ENCODE data around the gene ENOX1. TPM values are rescaled to one million over a fixed set of nuclear protein-coding genes. Genes with fewer than 3 reads are reported as not detected.
A peak's percentile ranks its signal among the peaks of the same experiment; 100 is the strongest.

The ENOX1 gene
- total and polyA plus RNA-seq, 4 donors, result 0.33 to 7.7 (median 1.1) TPM

DNA sequence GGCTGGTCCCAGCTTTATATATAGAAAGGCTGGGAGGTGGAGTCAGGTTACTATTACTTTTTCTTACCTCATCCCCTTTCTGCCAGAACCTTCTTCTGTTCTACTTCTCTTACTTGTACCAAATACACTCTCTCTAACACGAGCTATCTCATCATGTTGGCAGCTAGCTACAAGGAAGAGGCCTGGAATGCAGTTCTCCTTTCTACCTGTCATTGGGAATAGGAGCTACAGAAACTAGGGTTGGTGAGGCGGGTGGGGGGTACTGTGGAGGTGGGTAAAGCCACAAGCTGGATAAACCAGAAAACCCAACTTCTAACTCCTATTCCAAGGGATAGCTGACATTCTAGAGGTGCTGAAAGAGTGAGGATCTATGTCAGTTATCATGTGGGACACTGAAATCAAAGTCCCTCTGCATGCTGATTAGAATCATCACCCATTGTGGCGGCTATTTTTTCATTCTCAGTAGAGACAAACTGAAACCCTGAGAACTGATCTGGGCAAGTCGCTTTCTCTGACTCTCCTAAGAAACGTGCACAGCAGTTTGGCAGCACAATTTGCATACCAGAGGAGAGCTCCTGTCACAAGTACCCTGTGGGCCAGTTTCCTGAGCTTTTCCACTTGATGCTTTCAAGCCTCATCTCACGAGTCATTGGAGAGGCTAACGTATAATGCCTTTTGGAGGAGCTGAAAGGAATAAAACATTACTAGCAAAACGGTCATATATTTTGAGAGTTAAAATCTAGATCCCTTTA is 358.1 kb downstream of the ENOX1 start:
- TF ChIP-seq, protein P1, sequence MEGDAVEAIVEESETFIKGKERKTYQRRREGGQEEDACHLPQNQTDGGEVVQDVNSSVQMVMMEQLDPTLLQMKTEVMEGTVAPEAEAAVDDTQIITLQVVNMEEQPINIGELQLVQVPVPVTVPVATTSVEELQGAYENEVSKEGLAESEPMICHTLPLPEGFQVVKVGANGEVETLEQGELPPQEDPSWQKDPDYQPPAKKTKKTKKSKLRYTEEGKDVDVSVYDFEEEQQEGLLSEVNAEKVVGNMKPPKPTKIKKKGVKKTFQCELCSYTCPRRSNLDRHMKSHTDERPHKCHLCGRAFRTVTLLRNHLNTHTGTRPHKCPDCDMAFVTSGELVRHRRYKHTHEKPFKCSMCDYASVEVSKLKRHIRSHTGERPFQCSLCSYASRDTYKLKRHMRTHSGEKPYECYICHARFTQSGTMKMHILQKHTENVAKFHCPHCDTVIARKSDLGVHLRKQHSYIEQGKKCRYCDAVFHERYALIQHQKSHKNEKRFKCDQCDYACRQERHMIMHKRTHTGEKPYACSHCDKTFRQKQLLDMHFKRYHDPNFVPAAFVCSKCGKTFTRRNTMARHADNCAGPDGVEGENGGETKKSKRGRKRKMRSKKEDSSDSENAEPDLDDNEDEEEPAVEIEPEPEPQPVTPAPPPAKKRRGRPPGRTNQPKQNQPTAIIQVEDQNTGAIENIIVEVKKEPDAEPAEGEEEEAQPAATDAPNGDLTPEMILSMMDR (IDR thresholded peaks at IDR 0.05; ENCODE audit: control extremely low read depth, extremely low read depth), result no peak
- H3K27me3 ChIP-seq (ENCODE audit: control insufficient read depth in 3 of 3, insufficient read depth in 3 of 3, low read length in 2 of 3), result no peaks in the 10 kb centered on the region
- H3K4me1 ChIP-seq (ENCODE audit: control insufficient read depth in 5 of 5, insufficient read depth in 5 of 5, low read length in 5 of 5), result peaks cover 0 to 9% (median 2%) of the 10 kb centered on the region in 5 donors
- 64 to 81% methylated on average over 8 of the region's 8 CpGs for WGBS, 2 donors
- H3K36me3 ChIP-seq (ENCODE audit: control insufficient read depth in 4 of 4, insufficient read depth in 4 of 4, low read length in 4 of 4), result no peaks in the 10 kb centered on the region
- no peak overlapping the region for H3K27ac ChIP-seq (ENCODE audit: low read depth in 1 of 2, low read length in 1 of 2)
- no peak for ATAC-seq (ENCODE audit: insufficient read depth, low FRiP score)
- peak; percentile 19 to 54 (median 20) for DNase-seq
- H3K9ac ChIP-seq (ENCODE audit: insufficient read depth in 1 of 2, low read length in 2 of 2), result no peak overlapping the region
- no peak overlapping the region for H3K4me3 ChIP-seq
- H3K9me3 ChIP-seq (ENCODE audit: control insufficient read depth in 4 of 4, insufficient read depth in 3 of 4, low read length in 3 of 4), result no peaks in the 10 kb centered on the region

DNA sequence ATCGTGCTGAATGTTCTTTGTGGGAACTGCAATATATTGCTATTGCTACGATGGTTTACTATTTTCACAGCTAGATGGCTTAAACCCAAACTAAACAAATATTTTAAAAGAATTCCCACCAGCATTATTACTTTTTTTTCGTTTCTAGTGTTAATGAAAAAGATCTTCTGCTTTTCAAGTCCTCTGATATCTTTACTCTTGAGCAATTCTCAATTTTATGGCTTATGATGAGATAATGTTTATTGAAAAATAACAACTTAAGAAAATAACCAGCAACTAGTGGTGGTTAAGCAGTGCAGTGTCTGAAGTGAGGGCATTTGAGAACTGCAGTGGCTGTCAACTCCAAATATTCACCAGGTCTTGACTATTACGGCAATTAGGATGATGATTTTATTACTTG is 360.4 kb downstream of the ENOX1 start:
- ATAC-seq (ENCODE audit: insufficient read depth, low FRiP score), result no peak
- peak in 2 of 3 donors; percentile 22 to 38 for DNase-seq
- Histone ChIP-seq H3K9ac (ENCODE audit: insufficient read depth in 1 of 2, low read length in 2 of 2) (no peak overlapping the region), H3K36me3 (ENCODE audit: control insufficient read depth in 4 of 4, insufficient read depth in 4 of 4, low read length in 4 of 4) (no peaks in the 10 kb centered on the region), H3K4me1 (ENCODE audit: control insufficient read depth in 5 of 5, insufficient read depth in 5 of 5, low read length in 5 of 5) (peaks cover 0 to 13% (median 3%) of the 10 kb centered on the region in 5 donors), H3K4me3 (no peak overlapping the region), H3K27ac (ENCODE audit: low read depth in 1 of 2, low read length in 1 of 2) (no peak overlapping the region), H3K9me3 (ENCODE audit: control insufficient read depth in 4 of 4, insufficient read depth in 3 of 4, low read length in 3 of 4) (no peaks in the 10 kb centered on the region), H3K27me3 (ENCODE audit: control insufficient read depth in 3 of 3, insufficient read depth in 3 of 3, low read length in 2 of 3) (no peaks in the 10 kb centered on the region)
- WGBS, 2 donors, result 72% methylated on average over 4 of the region's 4 CpGs
- TF ChIP-seq, protein P1 (IDR thresholded peaks at IDR 0.05; ENCODE audit: control extremely low read depth, extremely low read depth), result no peak

DNA sequence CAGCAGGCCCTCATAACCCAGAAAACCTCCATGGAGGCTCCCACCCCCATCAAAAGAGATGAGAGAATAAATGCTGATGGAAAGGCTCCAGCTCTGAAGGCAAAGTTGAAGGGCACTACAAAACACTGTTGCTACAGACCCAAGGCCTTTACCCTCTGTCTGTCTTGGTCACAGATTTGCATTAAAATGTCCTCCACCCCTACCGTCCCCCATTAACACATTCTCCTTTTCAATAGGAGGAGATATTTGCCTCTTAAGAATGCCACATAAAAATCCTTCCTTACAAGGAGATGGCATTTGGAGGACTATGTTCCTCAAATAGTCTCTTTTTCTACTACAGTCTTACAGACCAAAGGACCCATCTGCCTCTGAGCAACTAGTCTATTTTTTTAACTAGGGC is 361.5 kb downstream of the ENOX1 start:
- Histone ChIP-seq H3K27ac (ENCODE audit: low read depth in 1 of 2, low read length in 1 of 2) (no peak overlapping the region), H3K4me1 (ENCODE audit: control insufficient read depth in 5 of 5, insufficient read depth in 5 of 5, low read length in 5 of 5) (peaks cover 0 to 13% (median 3%) of the 10 kb centered on the region in 5 donors), H3K27me3 (ENCODE audit: control insufficient read depth in 3 of 3, insufficient read depth in 3 of 3, low read length in 2 of 3) (no peaks in the 10 kb centered on the region), H3K9me3 (ENCODE audit: control insufficient read depth in 4 of 4, insufficient read depth in 3 of 4, low read length in 3 of 4) (no peaks in the 10 kb centered on the region), H3K4me3 (no peak overlapping the region), H3K9ac (ENCODE audit: insufficient read depth in 1 of 2, low read length in 2 of 2) (no peak overlapping the region), H3K36me3 (ENCODE audit: control insufficient read depth in 4 of 4, insufficient read depth in 4 of 4, low read length in 4 of 4) (no peaks in the 10 kb centered on the region)
- ATAC-seq (ENCODE audit: insufficient read depth, low FRiP score) (no peak), DNase-seq (no peak)
- TF ChIP-seq, protein P1 (IDR thresholded peaks at IDR 0.05; ENCODE audit: control extremely low read depth, extremely low read depth), result no peak
- WGBS, 2 donors, result 89 to 96% methylated on average over 1 of the region's 1 CpG
